ENCODE measurements around the gene OBP2A.

DNA sequence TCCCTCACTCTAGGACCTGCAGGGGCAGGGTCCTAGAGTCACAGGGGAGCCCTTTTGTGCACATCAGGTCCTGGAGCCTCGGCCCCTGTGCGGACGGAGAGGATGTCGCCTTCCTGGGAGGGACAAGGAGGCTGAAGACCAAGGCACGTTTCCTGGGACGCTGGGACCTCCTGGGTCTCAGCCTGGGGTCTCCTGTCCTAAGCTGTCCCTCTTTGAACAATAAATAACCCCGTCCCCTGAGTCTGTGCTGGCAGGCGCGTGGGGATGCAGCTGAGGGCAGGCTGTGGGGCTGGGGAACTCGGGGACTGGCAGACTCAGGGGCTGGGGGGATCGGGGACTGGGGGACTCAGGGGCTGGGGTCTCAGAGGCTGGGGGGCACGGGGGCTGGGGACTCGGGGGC is 46.7 kb downstream of the OBP2A start:
- TF ChIP-seq, protein P1, sequence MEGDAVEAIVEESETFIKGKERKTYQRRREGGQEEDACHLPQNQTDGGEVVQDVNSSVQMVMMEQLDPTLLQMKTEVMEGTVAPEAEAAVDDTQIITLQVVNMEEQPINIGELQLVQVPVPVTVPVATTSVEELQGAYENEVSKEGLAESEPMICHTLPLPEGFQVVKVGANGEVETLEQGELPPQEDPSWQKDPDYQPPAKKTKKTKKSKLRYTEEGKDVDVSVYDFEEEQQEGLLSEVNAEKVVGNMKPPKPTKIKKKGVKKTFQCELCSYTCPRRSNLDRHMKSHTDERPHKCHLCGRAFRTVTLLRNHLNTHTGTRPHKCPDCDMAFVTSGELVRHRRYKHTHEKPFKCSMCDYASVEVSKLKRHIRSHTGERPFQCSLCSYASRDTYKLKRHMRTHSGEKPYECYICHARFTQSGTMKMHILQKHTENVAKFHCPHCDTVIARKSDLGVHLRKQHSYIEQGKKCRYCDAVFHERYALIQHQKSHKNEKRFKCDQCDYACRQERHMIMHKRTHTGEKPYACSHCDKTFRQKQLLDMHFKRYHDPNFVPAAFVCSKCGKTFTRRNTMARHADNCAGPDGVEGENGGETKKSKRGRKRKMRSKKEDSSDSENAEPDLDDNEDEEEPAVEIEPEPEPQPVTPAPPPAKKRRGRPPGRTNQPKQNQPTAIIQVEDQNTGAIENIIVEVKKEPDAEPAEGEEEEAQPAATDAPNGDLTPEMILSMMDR (IDR thresholded peaks at IDR 0.05), result no peak
- no peak for TF ChIP-seq POLR2A (IDR thresholded peaks at IDR 0.05)

All from adrenal gland (tissue), 5 donors.